NT2/D1 (cell line): ENCODE data around the gene TFCP2.
"Not testable (repeated sequence)": the region's sequence is repeated elsewhere in the genome, so short reads cannot be mapped to it uniquely, and the experiment has no call there.

Experiments
- DNase-seq: peaks from one replicate; pipeline ENCODE4 v3.0.0-alpha.2; 2011; ENCODE audit warnings: low read depth, low spot score
- H3K27me3 ChIP-seq: 2 replicates; pipeline ENCODE4 v1.6.0; 2011; ENCODE audit warnings: mild to moderate bottlenecking; ENCODE audit not compliant: insufficient read length, insufficient read depth
- H3K36me3 ChIP-seq: 2 replicates; pipeline ENCODE4 v1.6.1; 2011; ENCODE audit warnings: mild to moderate bottlenecking, low read length, mixed read lengths; ENCODE audit not compliant: insufficient read depth, insufficient read length
- H3K4me1 ChIP-seq: 2 replicates; pipeline ENCODE4 v1.5.1; 2011; ENCODE audit not compliant: insufficient read depth, insufficient read length
- H3K4me3 ChIP-seq: 2 replicates; pipeline ENCODE4 v1.5.1; 2011; ENCODE audit warnings: low read depth; ENCODE audit not compliant: insufficient read length
- H3K9ac ChIP-seq: 2 replicates; pipeline ENCODE4 v1.6.0; 2011; ENCODE audit warnings: low read depth; ENCODE audit not compliant: insufficient read length
- H3K9me3 ChIP-seq: 2 replicates; pipeline ENCODE4 v1.5.1; 2011; ENCODE audit warnings: mild to moderate bottlenecking, low read length; ENCODE audit not compliant: insufficient read depth
- SUZ12 ChIP-seq: IDR thresholded peaks from 2 replicates; pipeline ENCODE4 v1.6.1; 2011; ENCODE audit not compliant: insufficient read length, insufficient read depth; ENCODE audit errors: extremely low read depth
- YY1 ChIP-seq: IDR thresholded peaks from 2 replicates; pipeline ENCODE4 v1.6.1; 2011; ENCODE audit not compliant: insufficient read length, insufficient read depth
- ZNF274 ChIP-seq: IDR thresholded peaks from 2 replicates; pipeline ENCODE4 v1.6.1; 2011; ENCODE audit warnings: mild to moderate bottlenecking, low read depth, low read length

TFCP2 gene

GRCh38 chr12:51172515-51173431 is at the start of gene TFCP2:
Gene TFCP2 (minus strand): TSS chr12:51173135. CDS start chr12:51172422, 713 bp downstream.
- TF ChIP-seq YY1, result peak; percentile 57
- no peak for TF ChIP-seq ZNF274
- no peaks in the 10 kb centered on the region for H3K4me1 ChIP-seq
- H3K36me3 ChIP-seq, result peaks cover 8% of the 10 kb centered on the region
- H3K9me3 ChIP-seq, result no peaks in the 10 kb centered on the region
- H3K4me3 ChIP-seq, result peak within 1 kb of the TSS; percentile 86
- no peaks in the 10 kb centered on the region for H3K27me3 ChIP-seq
- DNase-seq, result peak; percentile 96
- H3K9ac ChIP-seq, result peak within 1 kb of the TSS; percentile 99

GRCh38 chr12:51222461-51222860 is 49.5 kb upstream of the TFCP2 start:
- TF ChIP-seq SUZ12, result no peak
- H3K36me3 ChIP-seq, result no peaks in the 10 kb centered on the region
- no peaks in the 10 kb centered on the region for H3K4me1 ChIP-seq
- no peaks in the 10 kb centered on the region for H3K9me3 ChIP-seq
- H3K27me3 ChIP-seq, result no peaks in the 10 kb centered on the region
- no peak overlapping the region for H3K9ac ChIP-seq
- DNase-seq, result no peak
- H3K4me3 ChIP-seq, result no peak overlapping the region

GRCh38 chr12:51219857-51220256 is 46.9 kb upstream of the TFCP2 start:
- not testable (repeated sequence) for H3K4me1 ChIP-seq, H3K9me3 ChIP-seq, H3K4me3 ChIP-seq, H3K36me3 ChIP-seq, H3K9ac ChIP-seq, DNase-seq, H3K27me3 ChIP-seq

GRCh38 chr12:51219322-51219721 is 46.4 kb upstream of the TFCP2 start:
- H3K27me3 ChIP-seq, result no peaks in the 10 kb centered on the region
- TF ChIP-seq ZNF274 (no peak), SUZ12 (no peak), YY1 (no peak)
- H3K9me3 ChIP-seq, result no peaks in the 10 kb centered on the region
- no peaks in the 10 kb centered on the region for H3K4me1 ChIP-seq
- no peak for DNase-seq
- peaks cover 1% of the 10 kb centered on the region for H3K36me3 ChIP-seq
- peak overlapping the region; percentile 46 for H3K9ac ChIP-seq
- H3K4me3 ChIP-seq, result no peak overlapping the region

GRCh38 chr12:51218607-51219161 is 45.7 kb upstream of the TFCP2 start:
- peak; percentile 18 for DNase-seq
- Histone ChIP-seq H3K36me3 (peaks cover 4% of the 10 kb centered on the region), H3K4me1 (no peaks in the 10 kb centered on the region), H3K9me3 (no peaks in the 10 kb centered on the region), H3K27me3 (no peaks in the 10 kb centered on the region), H3K9ac (peak overlapping the region; percentile 62), H3K4me3 (peak overlapping the region; percentile 58)
- TF ChIP-seq ZNF274 (no peak), YY1 (no peak), SUZ12 (no peak)

GRCh38 chr12:51217968-51218606 is 45.2 kb upstream of the TFCP2 start, which contains the start of gene POU6F1:
Gene POU6F1 (minus strand): TSS chr12:51218062. CDS start chr12:51206836, 11,226 bp downstream.
- Histone ChIP-seq H3K9me3 (no peaks in the 10 kb centered on the region), H3K4me3 (peak within 1 kb of the TSS; percentile 67), H3K4me1 (no peaks in the 10 kb centered on the region), H3K27me3 (no peaks in the 10 kb centered on the region), H3K36me3 (peaks cover 4% of the 10 kb centered on the region), H3K9ac (peak within 1 kb of the TSS; percentile 91)
- TF ChIP-seq SUZ12 (no peak), YY1 (no peak), ZNF274 (no peak)
- peak; percentile 87 for DNase-seq

GRCh38 chr12:51217133-51217967 is 44.4 kb upstream of the TFCP2 start:
- H3K9me3 ChIP-seq, result no peaks in the 10 kb centered on the region
- TF ChIP-seq ZNF274 (no peak), SUZ12 (no peak), YY1 (no peak)
- peak overlapping the region; percentile 67 for H3K4me3 ChIP-seq
- peak overlapping the region; percentile 91 for H3K9ac ChIP-seq
- no peaks in the 10 kb centered on the region for H3K4me1 ChIP-seq
- no peaks in the 10 kb centered on the region for H3K27me3 ChIP-seq
- H3K36me3 ChIP-seq, result peaks cover 4% of the 10 kb centered on the region
- DNase-seq, result peak; percentile 16
